Choroid plexus epithelial cell (primary cell): ENCODE results near the gene DISP2.

Source experiments
- DNase-seq: peaks from one replicate; pipeline ENCODE4 v3.0.0-alpha.2; 2010; ENCODE audit warnings: low read depth
- H3K4me3 ChIP-seq: 2 replicates; pipeline ENCODE4 v1.5.1; 2011; ENCODE audit warnings: low read depth, mild to moderate bottlenecking, control low read depth, low read length, moderate library complexity
- TF ChIP-seq, protein P1 (sequence below): conservative IDR thresholded peaks from 2 replicates; pipeline ENCODE4 v1.5.1; 2011; ENCODE audit warnings: low read depth, mild to moderate bottlenecking, control low read depth, inconsistent platforms, low read length, moderate library complexity

Gene DISP2

DNA sequence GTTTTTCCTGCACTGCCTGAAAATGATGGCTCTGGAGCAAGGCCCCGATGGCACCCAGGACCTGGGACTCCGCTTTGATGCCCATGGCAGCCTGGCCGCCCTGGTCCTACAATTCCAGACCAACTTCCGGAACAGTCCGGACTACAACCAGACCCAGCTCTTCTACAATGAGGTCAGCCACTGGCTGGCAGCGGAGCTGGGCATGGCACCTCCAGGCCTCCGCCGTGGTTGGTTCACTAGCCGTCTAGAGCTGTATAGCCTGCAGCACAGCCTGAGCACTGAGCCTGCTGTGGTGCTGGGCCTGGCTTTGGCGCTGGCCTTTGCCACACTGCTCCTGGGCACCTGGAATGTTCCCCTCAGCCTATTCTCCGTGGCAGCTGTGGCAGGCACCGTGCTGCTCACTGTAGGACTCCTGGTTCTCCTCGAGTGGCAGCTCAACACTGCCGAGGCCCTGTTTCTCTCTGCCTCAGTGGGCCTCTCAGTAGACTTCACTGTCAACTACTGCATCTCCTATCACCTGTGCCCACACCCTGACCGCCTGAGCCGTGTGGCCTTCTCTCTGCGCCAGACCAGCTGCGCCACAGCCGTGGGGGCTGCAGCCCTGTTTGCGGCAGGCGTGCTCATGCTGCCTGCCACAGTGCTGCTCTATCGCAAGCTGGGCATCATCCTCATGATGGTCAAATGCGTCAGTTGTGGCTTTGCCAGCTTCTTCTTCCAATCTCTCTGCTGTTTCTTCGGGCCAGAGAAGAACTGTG, 10.9 kb downstream of the DISP2 start:
- TF ChIP-seq, protein P1, sequence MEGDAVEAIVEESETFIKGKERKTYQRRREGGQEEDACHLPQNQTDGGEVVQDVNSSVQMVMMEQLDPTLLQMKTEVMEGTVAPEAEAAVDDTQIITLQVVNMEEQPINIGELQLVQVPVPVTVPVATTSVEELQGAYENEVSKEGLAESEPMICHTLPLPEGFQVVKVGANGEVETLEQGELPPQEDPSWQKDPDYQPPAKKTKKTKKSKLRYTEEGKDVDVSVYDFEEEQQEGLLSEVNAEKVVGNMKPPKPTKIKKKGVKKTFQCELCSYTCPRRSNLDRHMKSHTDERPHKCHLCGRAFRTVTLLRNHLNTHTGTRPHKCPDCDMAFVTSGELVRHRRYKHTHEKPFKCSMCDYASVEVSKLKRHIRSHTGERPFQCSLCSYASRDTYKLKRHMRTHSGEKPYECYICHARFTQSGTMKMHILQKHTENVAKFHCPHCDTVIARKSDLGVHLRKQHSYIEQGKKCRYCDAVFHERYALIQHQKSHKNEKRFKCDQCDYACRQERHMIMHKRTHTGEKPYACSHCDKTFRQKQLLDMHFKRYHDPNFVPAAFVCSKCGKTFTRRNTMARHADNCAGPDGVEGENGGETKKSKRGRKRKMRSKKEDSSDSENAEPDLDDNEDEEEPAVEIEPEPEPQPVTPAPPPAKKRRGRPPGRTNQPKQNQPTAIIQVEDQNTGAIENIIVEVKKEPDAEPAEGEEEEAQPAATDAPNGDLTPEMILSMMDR, result no peak
- no peak for DNase-seq
- H3K4me3 ChIP-seq, result no peak overlapping the region

DNA sequence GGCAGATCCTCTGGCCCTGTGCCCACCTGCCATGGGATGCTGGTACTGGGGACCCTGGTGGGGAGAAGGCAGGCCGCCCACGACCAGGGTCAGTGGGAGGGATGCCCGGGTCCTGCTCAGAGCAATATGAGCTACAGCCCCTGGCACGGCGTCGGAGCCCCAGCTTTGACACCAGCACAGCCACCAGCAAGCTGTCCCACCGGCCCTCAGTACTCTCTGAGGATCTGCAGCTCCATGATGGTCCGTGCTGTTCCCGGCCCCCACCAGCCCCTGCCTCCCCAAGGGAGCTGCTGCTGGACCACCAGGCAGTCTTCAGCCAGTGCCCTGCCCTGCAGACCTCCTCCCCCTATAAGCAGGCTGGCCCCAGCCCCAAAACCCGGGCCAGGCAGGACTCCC, 11.5 kb downstream of the DISP2 start:
- DNase-seq, result no peak
- TF ChIP-seq, protein P1, result no peak
- no peak overlapping the region for H3K4me3 ChIP-seq

DNA sequence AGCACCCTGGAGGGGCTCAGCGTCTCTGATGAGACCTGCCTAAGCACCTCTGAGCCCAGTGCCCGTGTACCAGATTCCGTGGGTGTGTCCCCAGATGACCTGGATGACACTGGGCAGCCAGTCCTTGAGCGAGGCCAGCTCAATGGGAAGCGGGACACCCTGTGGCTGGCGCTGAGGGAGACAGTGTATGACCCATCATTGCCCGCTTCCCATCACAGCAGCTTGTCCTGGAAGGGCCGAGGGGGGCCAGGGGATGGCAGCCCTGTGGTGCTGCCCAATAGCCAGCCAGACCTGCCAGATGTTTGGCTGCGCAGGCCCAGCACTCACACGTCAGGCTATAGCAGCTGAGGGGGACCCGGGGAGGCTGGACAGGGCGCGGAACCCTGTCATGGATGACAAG, 12.0 kb downstream of the DISP2 start:
- no peak overlapping the region for H3K4me3 ChIP-seq
- no peak for DNase-seq
- TF ChIP-seq, protein P1, result no peak

DNA sequence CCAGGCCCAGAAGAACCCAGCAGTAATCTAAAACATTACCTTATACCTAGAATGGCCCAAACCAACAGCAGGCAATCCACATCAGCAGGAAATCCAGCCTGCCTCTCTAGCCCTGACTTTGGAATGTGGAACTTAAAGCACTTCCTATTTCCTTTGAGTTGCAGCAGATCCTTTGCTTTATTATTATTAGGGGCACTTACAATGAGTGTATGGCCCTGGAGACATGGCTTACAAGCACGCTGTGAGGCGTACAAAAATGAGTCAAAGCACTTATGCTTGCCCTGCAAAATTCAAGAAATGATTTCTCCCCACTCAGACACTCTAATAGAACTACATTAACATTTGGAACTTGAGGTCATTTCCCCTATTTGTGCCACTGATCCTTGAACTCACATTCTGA, 15.0 kb downstream of the DISP2 start:
- TF ChIP-seq, protein P1, result no peak
- H3K4me3 ChIP-seq, result no peak overlapping the region
- DNase-seq, result peak; percentile 33

DNA sequence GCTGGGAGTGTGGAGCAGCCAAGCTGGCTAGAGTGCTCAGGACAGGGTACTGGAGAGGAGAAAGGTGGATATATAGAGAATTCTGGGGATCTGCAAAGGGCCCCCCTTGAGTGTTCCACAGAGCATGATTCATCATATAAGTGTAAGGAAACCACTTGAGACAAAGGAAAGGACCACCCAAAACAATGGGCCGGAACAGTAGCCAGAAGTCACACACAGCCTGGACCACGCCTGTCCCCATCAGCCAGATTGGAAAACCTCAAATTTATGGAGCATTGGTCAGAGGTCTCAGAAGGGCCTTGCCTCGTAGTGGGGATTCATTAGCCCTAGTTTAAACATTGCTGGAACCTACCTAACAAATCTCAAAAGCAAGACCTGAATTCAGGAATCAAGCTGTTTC, 19.6 kb downstream of the DISP2 start:
- no peak overlapping the region for H3K4me3 ChIP-seq
- no peak for DNase-seq
- TF ChIP-seq, protein P1, result no peak

DNA sequence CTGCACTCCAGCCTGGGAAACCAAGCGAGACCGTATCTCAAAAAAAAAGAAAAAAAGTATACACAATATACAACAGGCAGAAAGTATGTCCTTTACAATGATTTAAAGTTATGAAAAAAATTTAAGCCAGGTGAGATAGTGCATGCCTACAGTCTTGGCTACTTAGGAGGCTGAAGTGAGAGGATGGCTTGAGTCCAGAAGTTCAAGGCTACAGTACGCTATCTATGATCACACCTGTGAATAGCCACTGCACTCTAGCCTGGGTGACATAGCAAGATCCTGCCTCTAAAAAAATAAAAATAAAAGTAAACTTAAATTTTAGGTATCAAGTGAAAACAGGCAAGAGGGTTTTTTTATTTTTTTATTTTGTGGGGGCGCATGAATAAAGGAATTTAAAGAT, 21.4 kb downstream of the DISP2 start:
- no peak overlapping the region for H3K4me3 ChIP-seq
- no peak for DNase-seq

More for the DNA sequence above, 21.4 kb downstream of the DISP2 start:
- TF ChIP-seq, protein P1, result no peak
